Right atrium auricular region (tissue), 2 donors: ENCODE measurements around the gene FBXL20. TPM values are rescaled to one million over a fixed set of nuclear protein-coding genes. Genes with fewer than 3 reads are reported as not detected.

Experiments used
- DNase-seq: peaks from one replicate; pipeline ENCODE4 v3.0.0-alpha.2; 2019; ENCODE audit warnings: low spot score
- H3K27ac ChIP-seq, 2 donors: fragments of 200-600 bp; sonication (generic); 1 replicate in 1 of 2; 2 replicates in 1 of 2; pipeline ENCODE4 v1.5.1; 2016 to 2019
- H3K27me3 ChIP-seq, 2 donors: fragments of 200-600 bp; sonication (generic); one replicate each; pipeline versions ENCODE4 v1.5.1 to v1.6.0; 2017 to 2019
- H3K36me3 ChIP-seq: fragments of 200-600 bp; sonication (generic); one replicate; pipeline ENCODE4 v1.5.1; 2016
- H3K4me1 ChIP-seq, 2 donors: fragments of 200-600 bp; sonication (generic); one replicate each; pipeline versions ENCODE4 v1.5.1 to v1.6.0; 2017 to 2019
- H3K4me3 ChIP-seq, 2 donors: fragments of 200-600 bp; sonication (generic); 1 replicate in 1 of 2; 2 replicates in 1 of 2; pipeline ENCODE4 v1.5.1; 2017 to 2019; ENCODE audit warnings: mild to moderate bottlenecking in 1 of 2, moderate library complexity in 1 of 2
- H3K9me3 ChIP-seq, 2 donors: fragments of 200-600 bp; sonication (generic); one replicate each; pipeline ENCODE4 v1.5.1; 2019
- total RNA-seq, 2 donors: library from RNA; depleted of rRNA; stranded (reverse); fragments of >200 nt; gene quantifications; one replicate each; pipeline ENCODE4 v1.1.0, GENCODE V29; 2016
- TF ChIP-seq, protein P1 (sequence below), 2 donors: fragments of 200-600 bp; sonication (generic); IDR thresholded peaks; one replicate each; pipeline ENCODE4 v1.5.1; 2019; ENCODE audit warnings: antibody characterized with exemption in 2 of 2

FBXL20 gene
- total RNA-seq, 2 donors from 2014 or later: 7.6 to 7.7 TPM

- peaks cover 0 to 21% of the 10 kb centered on the region in 2 donors for H3K4me1 ChIP-seq
- no peak for DNase-seq
- no peaks in the 10 kb centered on the region for H3K9me3 ChIP-seq
- H3K27me3 ChIP-seq: no peaks in the 10 kb centered on the region
- H3K4me3 ChIP-seq: no peak overlapping the region
- TF ChIP-seq, protein P1, sequence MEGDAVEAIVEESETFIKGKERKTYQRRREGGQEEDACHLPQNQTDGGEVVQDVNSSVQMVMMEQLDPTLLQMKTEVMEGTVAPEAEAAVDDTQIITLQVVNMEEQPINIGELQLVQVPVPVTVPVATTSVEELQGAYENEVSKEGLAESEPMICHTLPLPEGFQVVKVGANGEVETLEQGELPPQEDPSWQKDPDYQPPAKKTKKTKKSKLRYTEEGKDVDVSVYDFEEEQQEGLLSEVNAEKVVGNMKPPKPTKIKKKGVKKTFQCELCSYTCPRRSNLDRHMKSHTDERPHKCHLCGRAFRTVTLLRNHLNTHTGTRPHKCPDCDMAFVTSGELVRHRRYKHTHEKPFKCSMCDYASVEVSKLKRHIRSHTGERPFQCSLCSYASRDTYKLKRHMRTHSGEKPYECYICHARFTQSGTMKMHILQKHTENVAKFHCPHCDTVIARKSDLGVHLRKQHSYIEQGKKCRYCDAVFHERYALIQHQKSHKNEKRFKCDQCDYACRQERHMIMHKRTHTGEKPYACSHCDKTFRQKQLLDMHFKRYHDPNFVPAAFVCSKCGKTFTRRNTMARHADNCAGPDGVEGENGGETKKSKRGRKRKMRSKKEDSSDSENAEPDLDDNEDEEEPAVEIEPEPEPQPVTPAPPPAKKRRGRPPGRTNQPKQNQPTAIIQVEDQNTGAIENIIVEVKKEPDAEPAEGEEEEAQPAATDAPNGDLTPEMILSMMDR (IDR thresholded peaks at IDR 0.05): no peak
- no peak overlapping the region for H3K27ac ChIP-seq
- no peaks in the 10 kb centered on the region for H3K36me3 ChIP-seq
Observed at GRCh38 chr17:39332092-39332491, 69.3 kb downstream of the FBXL20 start.

DNA sequence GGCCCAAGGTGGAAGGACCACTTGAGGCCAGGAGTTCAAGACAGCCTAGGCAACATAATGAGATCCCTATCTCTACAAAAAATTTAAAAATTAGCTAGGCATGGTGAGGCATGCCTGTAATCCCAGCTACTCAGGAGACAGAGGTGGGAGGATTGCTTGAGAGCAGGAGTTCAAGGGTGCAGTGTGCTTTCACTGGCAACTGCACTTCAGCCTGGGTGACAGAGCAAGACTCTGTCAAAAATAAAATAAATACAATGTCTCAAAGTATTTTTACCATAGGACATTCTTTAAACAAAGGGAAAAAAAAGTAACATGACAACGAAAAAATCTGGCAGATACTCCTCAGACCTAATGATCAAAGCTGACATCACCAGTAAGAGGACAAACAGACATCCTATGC, 72.6 kb downstream of the FBXL20 start:
- no peaks in the 10 kb centered on the region for H3K27me3 ChIP-seq
- TF ChIP-seq, protein P1 (IDR thresholded peaks at IDR 0.05): no peak
- no peak for DNase-seq
- no peaks in the 10 kb centered on the region for H3K4me1 ChIP-seq
- H3K36me3 ChIP-seq: no peaks in the 10 kb centered on the region
- H3K27ac ChIP-seq: no peak overlapping the region
- H3K9me3 ChIP-seq: no peaks in the 10 kb centered on the region
- no peak overlapping the region for H3K4me3 ChIP-seq

GRCh38 chr17:39327109-39327508, 74.3 kb downstream of the FBXL20 start:
- TF ChIP-seq, protein P1 (IDR thresholded peaks at IDR 0.05): no peak
- no peak overlapping the region for H3K4me3 ChIP-seq
- H3K9me3 ChIP-seq: no peaks in the 10 kb centered on the region
- H3K27me3 ChIP-seq: no peaks in the 10 kb centered on the region
- DNase-seq: no peak
- no peaks in the 10 kb centered on the region for H3K36me3 ChIP-seq
- H3K27ac ChIP-seq: no peak overlapping the region
- H3K4me1 ChIP-seq: no peaks in the 10 kb centered on the region

GRCh38 chr17:39325528-39326240, 75.7 kb downstream of the FBXL20 start:
- H3K9me3 ChIP-seq: no peaks in the 10 kb centered on the region
- H3K27me3 ChIP-seq: no peaks in the 10 kb centered on the region
- H3K4me1 ChIP-seq: no peaks in the 10 kb centered on the region
- H3K27ac ChIP-seq: no peak overlapping the region
- H3K36me3 ChIP-seq: no peaks in the 10 kb centered on the region
- no peak for DNase-seq
- TF ChIP-seq, protein P1 (IDR thresholded peaks at IDR 0.05): no peak
- H3K4me3 ChIP-seq: no peak overlapping the region

DNA sequence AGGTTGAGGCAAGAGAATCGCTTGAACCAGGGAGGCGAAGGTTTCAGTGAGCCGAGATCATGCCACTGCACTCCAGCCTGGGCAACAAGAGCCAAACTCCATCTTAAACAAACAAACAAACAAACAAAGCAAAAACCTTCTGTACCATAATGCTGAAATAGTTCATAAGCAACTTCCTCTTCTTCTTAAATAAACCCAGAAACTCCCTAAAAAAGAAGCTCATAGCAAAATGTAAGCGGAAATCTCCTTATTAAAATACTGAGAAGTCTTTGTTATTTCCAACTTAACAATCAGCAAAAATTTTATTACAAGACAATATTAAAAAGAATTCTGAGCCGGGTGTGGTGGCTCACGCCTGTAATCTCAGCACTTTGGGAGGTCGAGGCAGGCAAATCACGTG, 82.8 kb downstream of the FBXL20 start:
- no peaks in the 10 kb centered on the region for H3K4me1 ChIP-seq
- no peak for DNase-seq
- H3K9me3 ChIP-seq: no peaks in the 10 kb centered on the region
- no peaks in the 10 kb centered on the region for H3K36me3 ChIP-seq
- H3K4me3 ChIP-seq: no peak overlapping the region
- no peaks in the 10 kb centered on the region for H3K27me3 ChIP-seq
- TF ChIP-seq, protein P1 (IDR thresholded peaks at IDR 0.05): no peak
- no peak overlapping the region for H3K27ac ChIP-seq
